Fibroblast of skin of right biceps (primary cell): ENCODE data around the gene SDCCAG8.

Experiments used
- DNase-seq: peaks from one replicate; pipeline ENCODE4 v3.0.0-alpha.2; 2013

SDCCAG8 gene

GRCh38 chr1:243428617-243429342, 172.9 kb downstream of the SDCCAG8 start:
- no peak for DNase-seq

- DNase-seq, result no peak
These were observed 175.8 kb downstream of the SDCCAG8 start for GRCh38 chr1:243431591-243431990.

GRCh38 chr1:243432136-243432535, 176.3 kb downstream of the SDCCAG8 start:
- no peak for DNase-seq

- peak; percentile 31 for DNase-seq
These were observed 178.0 kb downstream of the SDCCAG8 start for GRCh38 chr1:243433737-243434370.

GRCh38 chr1:243434594-243434993, 178.8 kb downstream of the SDCCAG8 start:
- DNase-seq, result no peak

- no peak for DNase-seq
These were observed 180.0 kb downstream of the SDCCAG8 start for GRCh38 chr1:243435836-243436235.

GRCh38 chr1:243438146-243438545, 182.3 kb downstream of the SDCCAG8 start:
- no peak for DNase-seq

GRCh38 chr1:243438815-243439214, 183.0 kb downstream of the SDCCAG8 start:
- peak; percentile 33 for DNase-seq

- no peak for DNase-seq
These were observed 184.6 kb downstream of the SDCCAG8 start for GRCh38 chr1:243440406-243440805.

- no peak for DNase-seq
These were observed 185.8 kb downstream of the SDCCAG8 start for GRCh38 chr1:243441601-243442000.

GRCh38 chr1:243443557-243443956, 187.7 kb downstream of the SDCCAG8 start:
- no peak for DNase-seq

- peak; percentile 42 for DNase-seq
These were observed 191.5 kb downstream of the SDCCAG8 start for GRCh38 chr1:243447347-243447746.

GRCh38 chr1:243447844-243448243, 192.0 kb downstream of the SDCCAG8 start:
- no peak for DNase-seq

GRCh38 chr1:243449373-243449772, 193.5 kb downstream of the SDCCAG8 start:
- no peak for DNase-seq

GRCh38 chr1:243452092-243452491, 196.3 kb downstream of the SDCCAG8 start:
- no peak for DNase-seq

GRCh38 chr1:243454328-243454997, 198.6 kb downstream of the SDCCAG8 start:
- no peak for DNase-seq

- DNase-seq, result no peak
These were observed 200.2 kb downstream of the SDCCAG8 start for GRCh38 chr1:243455760-243456651.

GRCh38 chr1:243457363-243457982, 201.6 kb downstream of the SDCCAG8 start:
- no peak for DNase-seq

- DNase-seq, result no peak
These were observed 203.2 kb downstream of the SDCCAG8 start for GRCh38 chr1:243459059-243459458.

GRCh38 chr1:243461700-243462099, 205.9 kb downstream of the SDCCAG8 start:
- no peak for DNase-seq

GRCh38 chr1:243462929-243463697, 207.3 kb downstream of the SDCCAG8 start:
- no peak for DNase-seq

- DNase-seq, result no peak
These were observed 209.2 kb downstream of the SDCCAG8 start for GRCh38 chr1:243465081-243465480.
